Neural cell (in vitro differentiated cells): ENCODE measurements around the gene TRPT1. TPM values are rescaled to one million over a fixed set of nuclear protein-coding genes. Genes with fewer than 3 reads are reported as not detected.

Experiments used
- H2AFZ ChIP-seq: fragments of 200-600, 300-800 bp; sonication (generic), shearing (Covaris generic); 2 replicates; pipeline ENCODE4 v1.6.0; 2014; ENCODE audit warnings: low read depth, mild to moderate bottlenecking, antibody characterized with exemption, low read length, moderate library complexity
- H3F3A ChIP-seq: fragments of 200-600 bp; shearing (Covaris generic); 2 replicates; pipeline ENCODE4 v1.6.1; 2016; ENCODE audit warnings: mild to moderate bottlenecking, moderate library complexity, mixed read lengths, antibody characterized with exemption, low read length; ENCODE audit not compliant: insufficient read depth, poor library complexity, severe bottlenecking
- H3K27ac ChIP-seq: fragments of 200-600, 300-800 bp; sonication (generic), shearing (Covaris generic); 2 replicates; pipeline ENCODE4 v1.5.1; 2014; ENCODE audit warnings: mild to moderate bottlenecking, low read length, moderate library complexity
- H3K27me3 ChIP-seq: fragments of 300-800, 200-600 bp; sonication (generic), shearing (Covaris generic); 2 replicates; pipeline ENCODE4 v1.6.0; 2014; ENCODE audit warnings: mild to moderate bottlenecking, low read depth, low read length, moderate library complexity; ENCODE audit not compliant: insufficient read depth
- H3K36me3 ChIP-seq: fragments of 300-800, 200-600 bp; sonication (generic), shearing (Covaris generic); 2 replicates; pipeline ENCODE4 v1.5.1; 2014; ENCODE audit warnings: mild to moderate bottlenecking, antibody characterized with exemption, low read length, moderate library complexity; ENCODE audit not compliant: insufficient read depth
- H3K4me2 ChIP-seq: fragments of 300-800, 200-600 bp; sonication (generic), shearing (Covaris generic); 2 replicates; pipeline ENCODE4 v1.6.0; 2014; ENCODE audit warnings: mild to moderate bottlenecking, low read length
- H3K4me3 ChIP-seq: fragments of 300-800, 200-600 bp; sonication (generic), shearing (Covaris generic); 2 replicates; pipeline ENCODE4 v1.5.1; 2014; ENCODE audit warnings: mild to moderate bottlenecking, low read length, moderate library complexity
- H3K79me2 ChIP-seq: fragments of 200-600 bp; shearing (Covaris generic); replicated peaks from 2 replicates; pipeline ENCODE4 v1.6.0; 2014; ENCODE audit warnings: mild to moderate bottlenecking, low read length, moderate library complexity; ENCODE audit not compliant: insufficient read depth
- H3K9ac ChIP-seq: fragments of 300-800, 200-600 bp; sonication (generic), shearing (Covaris generic); 2 replicates; pipeline ENCODE4 v1.6.1; 2016; ENCODE audit warnings: mild to moderate bottlenecking, low read length, mixed read lengths
- H3K9me2 ChIP-seq: fragments of 200-600 bp; shearing (Covaris generic); 2 replicates; pipeline ENCODE4 v1.6.1; 2016; ENCODE audit warnings: mild to moderate bottlenecking, low read length, mixed read lengths; ENCODE audit not compliant: insufficient read depth
- H3K9me3 ChIP-seq: fragments of 200-600, 300-800 bp; sonication (generic), shearing (Covaris generic); 2 replicates; pipeline ENCODE4 v1.6.1; 2016; ENCODE audit warnings: mild to moderate bottlenecking, mixed run types, low read length, moderate library complexity, mixed read lengths
- H4K20me1 ChIP-seq: fragments of 200-600 bp; shearing (Covaris generic); 2 replicates; pipeline ENCODE4 v1.6.1; 2016; ENCODE audit warnings: mild to moderate bottlenecking, mixed run types; ENCODE audit not compliant: insufficient read depth
- EP300 ChIP-seq: fragments of 450-650 bp; conservative IDR thresholded peaks from 2 replicates; pipeline ENCODE4 v1.6.1; 2014; ENCODE audit warnings: antibody characterized with exemption, mild to moderate bottlenecking, moderate library complexity; ENCODE audit not compliant: poor library complexity, severe bottlenecking
- EZH2 ChIP-seq: fragments of 200-600, 300-800 bp; shearing (Covaris generic), sonication (generic); IDR thresholded peaks from 2 replicates; pipeline ENCODE4 v1.6.1; 2014; ENCODE audit warnings: antibody characterized with exemption, low read length, borderline replicate concordance, mild to moderate bottlenecking; ENCODE audit not compliant: insufficient read depth, poor library complexity, severe bottlenecking
- MXI1 ChIP-seq: fragments of 450-650 bp; conservative IDR thresholded peaks from 2 replicates; pipeline ENCODE4 v1.6.1; 2014; ENCODE audit warnings: antibody characterized with exemption, mild to moderate bottlenecking; ENCODE audit not compliant: poor library complexity, severe bottlenecking
- POLR2AphosphoS5 ChIP-seq: IDR thresholded peaks from 2 replicates; pipeline ENCODE4 v1.6.1; 2012
- RAD21 ChIP-seq: fragments of 450-650 bp; conservative IDR thresholded peaks from 2 replicates; pipeline ENCODE4 v1.6.1; 2014; ENCODE audit warnings: antibody characterized with exemption, mild to moderate bottlenecking, moderate library complexity
- SMC3 ChIP-seq: fragments of 450-650 bp; conservative IDR thresholded peaks from 2 replicates; pipeline ENCODE4 v1.6.1; 2014; ENCODE audit warnings: antibody characterized with exemption, mild to moderate bottlenecking, moderate library complexity; ENCODE audit not compliant: poor library complexity
- TAF1 ChIP-seq: IDR thresholded peaks from 2 replicates; pipeline ENCODE4 v1.6.1; 2012; ENCODE audit warnings: low read depth
- polyA plus RNA-seq: library from polyadenylated mRNA; depleted of rRNA; stranded (reverse); fragments of >200 nt; gene quantifications from 2 replicates; pipeline ENCODE4 v1.2.3, GENCODE V29; 2014
- TF ChIP-seq, protein P1 (sequence below): IDR thresholded peaks from 2 replicates; pipeline ENCODE4 v1.6.1; 2012; ENCODE audit warnings: borderline replicate concordance
- TF ChIP-seq, protein P2 (sequence below): fragments of 450-650 bp; IDR thresholded peaks from 2 replicates; pipeline ENCODE4 v1.5.1; 2014; ENCODE audit warnings: antibody characterized with exemption, mild to moderate bottlenecking, moderate library complexity; ENCODE audit not compliant: poor library complexity, severe bottlenecking

The TRPT1 gene
- polyA plus RNA-seq, 1 donor from 2014 or later = 67.2 TPM

DNA sequence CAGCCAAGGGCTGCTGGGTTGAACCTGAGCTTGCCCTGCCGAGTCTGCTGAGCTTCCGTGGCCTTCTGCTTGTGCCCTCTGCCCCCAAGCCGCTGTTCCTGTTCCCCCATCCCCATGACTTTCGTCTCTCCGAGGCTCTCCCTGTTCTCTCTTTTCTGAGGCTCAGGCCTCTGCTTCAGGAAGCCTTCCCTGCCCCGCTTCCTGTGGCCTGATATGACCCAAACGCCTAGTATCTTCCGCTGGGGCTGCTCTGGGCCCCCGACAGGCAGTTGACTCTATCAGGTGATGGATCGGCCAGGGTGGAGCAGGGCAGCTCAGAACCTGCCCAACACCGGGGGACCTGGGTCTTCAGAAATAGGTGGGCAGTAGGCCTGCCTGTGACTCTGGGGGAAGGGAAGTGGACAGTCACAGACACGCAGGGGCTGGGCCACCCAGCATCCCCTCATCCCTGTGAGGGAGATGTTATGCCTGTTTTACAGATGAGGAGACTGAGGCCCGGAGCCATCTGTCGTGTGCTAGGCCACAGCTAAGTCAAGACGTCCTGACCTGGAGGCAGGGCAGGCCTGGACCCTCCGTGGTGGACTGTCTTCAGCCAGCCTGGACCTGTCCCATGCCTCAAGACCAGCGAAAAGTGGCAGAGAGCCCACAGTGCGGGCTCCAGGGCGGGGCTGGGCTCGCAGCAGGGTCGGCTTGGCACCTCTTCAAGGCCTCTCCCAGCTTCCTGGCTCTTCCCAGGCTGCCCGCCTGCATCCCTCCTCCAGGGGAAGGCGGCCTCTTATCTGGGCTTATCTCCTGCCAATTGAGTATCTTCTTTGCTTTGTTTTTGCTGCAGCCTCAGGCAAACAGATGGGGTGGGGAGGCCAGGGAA is 42.3 kb upstream of the TRPT1 start:
- Histone ChIP-seq H3K27me3 (no peaks in the 10 kb centered on the region), H3K4me3 (peak overlapping the region; percentile 96), H3K9me3 (no peaks in the 10 kb centered on the region), H3K36me3 (no peaks in the 10 kb centered on the region), H4K20me1 (no peaks in the 10 kb centered on the region), H3K9me2 (no peaks in the 10 kb centered on the region), H3F3A (peaks cover 6% of the 10 kb centered on the region), H3K9ac (peak overlapping the region; percentile 87), H2AFZ (no peak overlapping the region), H3K4me2 (peak overlapping the region; percentile 89), H3K79me2 (no peaks in the 10 kb centered on the region), H3K27ac (peak overlapping the region; percentile 87)
- no peak for TF ChIP-seq EP300
- TF ChIP-seq SMC3 = no peak
- TF ChIP-seq MXI1 = no peak
- no peak for TF ChIP-seq RAD21
- TF ChIP-seq EZH2 = no peak
- TF ChIP-seq TAF1 = no peak

DNA sequence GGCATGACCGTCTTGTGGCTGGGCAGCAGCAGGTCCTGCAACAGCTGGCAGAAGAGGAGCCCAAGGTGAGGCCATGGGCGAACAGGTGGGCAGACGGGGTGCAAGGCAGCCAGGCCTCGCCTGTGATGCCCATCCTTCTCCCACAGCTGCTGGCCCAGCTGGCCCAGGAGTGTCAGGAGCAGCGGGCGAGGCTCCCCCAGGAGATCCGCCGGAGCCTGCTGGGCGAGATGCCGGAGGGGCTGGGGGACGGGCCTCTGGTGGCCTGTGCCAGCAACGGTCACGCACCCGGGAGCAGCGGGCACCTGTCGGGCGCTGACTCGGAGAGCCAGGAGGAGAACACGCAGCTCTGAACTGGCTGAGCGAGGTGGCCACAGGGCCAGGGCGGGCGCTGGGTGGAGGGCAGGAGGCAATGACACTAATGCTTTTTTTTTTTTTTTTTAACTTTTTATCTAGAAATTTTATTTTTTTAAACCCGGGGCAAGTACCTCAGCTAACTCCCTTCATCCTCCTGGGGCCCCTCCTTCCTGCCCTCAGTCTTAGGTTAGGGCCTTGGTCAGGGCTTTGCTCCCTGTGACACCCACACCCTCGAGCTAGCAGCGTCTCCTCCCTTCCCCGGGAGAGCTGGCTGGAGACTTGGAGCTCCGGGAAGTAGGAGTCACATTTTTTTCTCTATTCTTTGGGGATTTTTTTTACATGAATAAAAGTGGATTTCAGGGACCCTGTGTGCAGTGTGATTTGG is 41.4 kb upstream of the TRPT1 start:
- H2AFZ ChIP-seq = no peak overlapping the region
- TF ChIP-seq, protein P1, sequence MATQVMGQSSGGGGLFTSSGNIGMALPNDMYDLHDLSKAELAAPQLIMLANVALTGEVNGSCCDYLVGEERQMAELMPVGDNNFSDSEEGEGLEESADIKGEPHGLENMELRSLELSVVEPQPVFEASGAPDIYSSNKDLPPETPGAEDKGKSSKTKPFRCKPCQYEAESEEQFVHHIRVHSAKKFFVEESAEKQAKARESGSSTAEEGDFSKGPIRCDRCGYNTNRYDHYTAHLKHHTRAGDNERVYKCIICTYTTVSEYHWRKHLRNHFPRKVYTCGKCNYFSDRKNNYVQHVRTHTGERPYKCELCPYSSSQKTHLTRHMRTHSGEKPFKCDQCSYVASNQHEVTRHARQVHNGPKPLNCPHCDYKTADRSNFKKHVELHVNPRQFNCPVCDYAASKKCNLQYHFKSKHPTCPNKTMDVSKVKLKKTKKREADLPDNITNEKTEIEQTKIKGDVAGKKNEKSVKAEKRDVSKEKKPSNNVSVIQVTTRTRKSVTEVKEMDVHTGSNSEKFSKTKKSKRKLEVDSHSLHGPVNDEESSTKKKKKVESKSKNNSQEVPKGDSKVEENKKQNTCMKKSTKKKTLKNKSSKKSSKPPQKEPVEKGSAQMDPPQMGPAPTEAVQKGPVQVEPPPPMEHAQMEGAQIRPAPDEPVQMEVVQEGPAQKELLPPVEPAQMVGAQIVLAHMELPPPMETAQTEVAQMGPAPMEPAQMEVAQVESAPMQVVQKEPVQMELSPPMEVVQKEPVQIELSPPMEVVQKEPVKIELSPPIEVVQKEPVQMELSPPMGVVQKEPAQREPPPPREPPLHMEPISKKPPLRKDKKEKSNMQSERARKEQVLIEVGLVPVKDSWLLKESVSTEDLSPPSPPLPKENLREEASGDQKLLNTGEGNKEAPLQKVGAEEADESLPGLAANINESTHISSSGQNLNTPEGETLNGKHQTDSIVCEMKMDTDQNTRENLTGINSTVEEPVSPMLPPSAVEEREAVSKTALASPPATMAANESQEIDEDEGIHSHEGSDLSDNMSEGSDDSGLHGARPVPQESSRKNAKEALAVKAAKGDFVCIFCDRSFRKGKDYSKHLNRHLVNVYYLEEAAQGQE = no peak
- TF ChIP-seq MXI1 (no peak), EP300 (no peak), EZH2 (no peak), SMC3 (no peak), TAF1 (no peak), POLR2AphosphoS5 (no peak), RAD21 (no peak)
- TF ChIP-seq, protein P2, sequence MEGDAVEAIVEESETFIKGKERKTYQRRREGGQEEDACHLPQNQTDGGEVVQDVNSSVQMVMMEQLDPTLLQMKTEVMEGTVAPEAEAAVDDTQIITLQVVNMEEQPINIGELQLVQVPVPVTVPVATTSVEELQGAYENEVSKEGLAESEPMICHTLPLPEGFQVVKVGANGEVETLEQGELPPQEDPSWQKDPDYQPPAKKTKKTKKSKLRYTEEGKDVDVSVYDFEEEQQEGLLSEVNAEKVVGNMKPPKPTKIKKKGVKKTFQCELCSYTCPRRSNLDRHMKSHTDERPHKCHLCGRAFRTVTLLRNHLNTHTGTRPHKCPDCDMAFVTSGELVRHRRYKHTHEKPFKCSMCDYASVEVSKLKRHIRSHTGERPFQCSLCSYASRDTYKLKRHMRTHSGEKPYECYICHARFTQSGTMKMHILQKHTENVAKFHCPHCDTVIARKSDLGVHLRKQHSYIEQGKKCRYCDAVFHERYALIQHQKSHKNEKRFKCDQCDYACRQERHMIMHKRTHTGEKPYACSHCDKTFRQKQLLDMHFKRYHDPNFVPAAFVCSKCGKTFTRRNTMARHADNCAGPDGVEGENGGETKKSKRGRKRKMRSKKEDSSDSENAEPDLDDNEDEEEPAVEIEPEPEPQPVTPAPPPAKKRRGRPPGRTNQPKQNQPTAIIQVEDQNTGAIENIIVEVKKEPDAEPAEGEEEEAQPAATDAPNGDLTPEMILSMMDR = no peak
- no peak overlapping the region for H3K4me3 ChIP-seq
- no peak overlapping the region for H3K4me2 ChIP-seq
- H3K27ac ChIP-seq = no peak overlapping the region
- H3K27me3 ChIP-seq = no peaks in the 10 kb centered on the region
- no peak overlapping the region for H3K9ac ChIP-seq
- peaks cover 6% of the 10 kb centered on the region for H3F3A ChIP-seq
- no peaks in the 10 kb centered on the region for H3K36me3 ChIP-seq
- no peaks in the 10 kb centered on the region for H3K79me2 ChIP-seq
- no peaks in the 10 kb centered on the region for H3K9me2 ChIP-seq
- H4K20me1 ChIP-seq = no peaks in the 10 kb centered on the region
- no peaks in the 10 kb centered on the region for H3K9me3 ChIP-seq
